Measurements from ENCODE around the gene SPTSSB.

- TF ChIP-seq CTCF (conservative IDR thresholded peaks at IDR 0.05; ENCODE audit: low read depth in 2 of 2) = no peak
- no peak for TF ChIP-seq POLR2AphosphoS5 (IDR thresholded peaks at IDR 0.05; ENCODE audit: low read depth)
- TF ChIP-seq NANOG (IDR thresholded peaks at IDR 0.05; ENCODE audit: borderline replicate concordance) = no peak
- TF ChIP-seq REST (IDR thresholded peaks at IDR 0.05; ENCODE audit: unreplicated experiment) = no peak
- TF ChIP-seq EZH2 (IDR thresholded peaks at IDR 0.05; ENCODE audit: low read depth, unreplicated experiment) = no peak
- no peak for TF ChIP-seq JUNB (IDR thresholded peaks at IDR 0.05; ENCODE audit: unreplicated experiment)
- TF ChIP-seq EZH2phosphoT487 (IDR thresholded peaks at IDR 0.05; ENCODE audit: unreplicated experiment) = no peak
- TF ChIP-seq STAT1 (IDR thresholded peaks at IDR 0.05; ENCODE audit: unreplicated experiment) = no peak
- no peak for TF ChIP-seq ZNF331 (CRISPR knock-in tag; IDR thresholded peaks at IDR 0.05; ENCODE audit: low read depth)
- no peak for TF ChIP-seq ZNF114 (CRISPR knock-in tag; IDR thresholded peaks at IDR 0.05)
- TF ChIP-seq CREB1 (CRISPR knock-in tag; IDR thresholded peaks at IDR 0.05; ENCODE audit: low read depth) = no peak
- no peak for TF ChIP-seq ZNF462 (CRISPR knock-in tag; IDR thresholded peaks at IDR 0.05)
These were observed 22.5 kb upstream of the SPTSSB start for GRCh38 chr3:161393803-161394202.

Measured in GM23338 (cell line).